ENCODE data around the gene TEX29.

Gene TEX29

GRCh38 chr13:111292710-111293485, 27.5 kb upstream of the TEX29 start:
- DNase-seq, result no peak

GRCh38 chr13:111295886-111296285, 24.6 kb upstream of the TEX29 start:
- DNase-seq, result no peak

- no peak for DNase-seq
These were observed 24.0 kb upstream of the TEX29 start for GRCh38 chr13:111296417-111296816.

- no peak for DNase-seq
These were observed 22.0 kb upstream of the TEX29 start for GRCh38 chr13:111298214-111298975.

GRCh38 chr13:111302045-111302726, 18.3 kb upstream of the TEX29 start:
- DNase-seq, result no peak

- DNase-seq, result no peak
These were observed 16.9 kb upstream of the TEX29 start for GRCh38 chr13:111303559-111303958.

- no peak for DNase-seq
These were observed 16.3 kb upstream of the TEX29 start for GRCh38 chr13:111304041-111304544.

- DNase-seq, result no peak
These were observed 15.7 kb upstream of the TEX29 start for GRCh38 chr13:111304603-111305289.

GRCh38 chr13:111312944-111313590, 7.4 kb upstream of the TEX29 start:
- no peak for DNase-seq

- no peak for DNase-seq
These were observed 6.5 kb upstream of the TEX29 start for GRCh38 chr13:111313911-111314425.

- no peak for DNase-seq
These were observed 5.6 kb upstream of the TEX29 start for GRCh38 chr13:111314852-111315251.

GRCh38 chr13:111315347-111315995, 5.0 kb upstream of the TEX29 start:
- no peak for DNase-seq

GRCh38 chr13:111316161-111316730, 4.2 kb upstream of the TEX29 start:
- DNase-seq, result no peak

GRCh38 chr13:111317042-111317550, 3.3 kb upstream of the TEX29 start:
- DNase-seq, result no peak

GRCh38 chr13:111317571-111318345, 2.7 kb upstream of the TEX29 start:
- DNase-seq, result no peak

- DNase-seq, result no peak
These were observed 2.1 kb upstream of the TEX29 start for GRCh38 chr13:111318386-111318785.

GRCh38 chr13:111319521-111319920, 921 bp upstream of the TEX29 start:
- DNase-seq, result no peak

GRCh38 chr13:111322001-111322915, 1.8 kb downstream of the TEX29 start:
- no peak for DNase-seq

GRCh38 chr13:111322916-111323331, 2.5 kb downstream of the TEX29 start:
- DNase-seq, result no peak

Measured in activated CD4-positive, alpha-beta T cell treated with anti-CD3 and anti-CD28 coated beads for 1 hour (primary cell).